IPS-NIHi11 (cell line): Measurements from ENCODE around the gene CACUL1.

Experiments
- DNase-seq: peaks from one replicate; pipeline ENCODE4 v3.0.0; 2012; ENCODE audit warnings: mixed read lengths, low spot score

Gene CACUL1

GRCh38 chr10:118732245-118733165, 22.3 kb downstream of the CACUL1 start:
- no peak for DNase-seq

GRCh38 chr10:118730756-118731456, 23.9 kb downstream of the CACUL1 start:
- no peak for DNase-seq

DNA sequence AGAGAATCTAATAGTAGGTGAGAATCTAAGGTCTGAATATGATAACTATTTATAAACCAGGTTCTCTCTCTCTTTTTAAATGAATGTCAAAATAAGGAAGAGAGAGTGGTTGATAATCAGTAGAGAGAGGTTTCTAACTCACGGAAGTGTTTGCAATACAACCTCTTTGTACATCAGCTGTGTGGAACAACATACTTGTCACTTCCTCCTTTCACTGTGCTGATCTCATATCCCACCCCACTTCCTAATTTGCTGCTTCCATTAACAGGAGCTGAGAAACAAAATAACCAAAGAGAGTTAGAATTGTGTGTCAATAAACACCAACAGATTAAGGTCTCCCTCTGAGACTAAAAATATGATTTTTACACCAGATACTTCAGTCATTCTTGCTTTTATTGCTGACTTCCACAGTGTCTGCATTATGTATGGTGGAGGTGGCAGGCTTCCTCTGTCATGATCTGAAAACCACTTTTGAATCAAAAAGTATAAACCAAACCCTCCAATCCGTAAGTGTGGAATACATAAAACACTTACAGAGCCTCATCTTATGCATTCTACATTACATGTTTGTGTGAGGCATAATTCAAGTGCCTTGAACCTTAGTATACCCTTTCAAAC, 25.0 kb downstream of the CACUL1 start:
- DNase-seq = no peak

DNA sequence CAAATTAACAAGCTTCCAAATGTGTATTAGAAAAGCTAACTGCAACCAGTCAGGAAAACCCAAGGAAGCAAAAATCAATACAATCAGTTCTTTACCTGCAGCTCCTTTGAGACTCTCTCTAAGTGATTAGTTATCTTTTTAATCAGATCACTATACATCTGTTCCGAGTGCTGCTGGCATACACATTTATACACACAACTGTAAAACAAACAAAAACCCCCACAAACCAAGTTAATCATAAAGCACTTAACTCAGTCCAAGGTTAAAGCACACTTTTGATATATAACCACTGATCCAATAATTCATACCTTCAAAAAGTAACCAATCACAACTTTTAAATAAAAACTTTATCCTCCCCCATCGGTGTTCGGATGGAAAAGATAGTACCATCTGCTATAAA, 25.6 kb downstream of the CACUL1 start:
- no peak for DNase-seq

GRCh38 chr10:118725886-118726500, 28.8 kb downstream of the CACUL1 start:
- no peak for DNase-seq

DNA sequence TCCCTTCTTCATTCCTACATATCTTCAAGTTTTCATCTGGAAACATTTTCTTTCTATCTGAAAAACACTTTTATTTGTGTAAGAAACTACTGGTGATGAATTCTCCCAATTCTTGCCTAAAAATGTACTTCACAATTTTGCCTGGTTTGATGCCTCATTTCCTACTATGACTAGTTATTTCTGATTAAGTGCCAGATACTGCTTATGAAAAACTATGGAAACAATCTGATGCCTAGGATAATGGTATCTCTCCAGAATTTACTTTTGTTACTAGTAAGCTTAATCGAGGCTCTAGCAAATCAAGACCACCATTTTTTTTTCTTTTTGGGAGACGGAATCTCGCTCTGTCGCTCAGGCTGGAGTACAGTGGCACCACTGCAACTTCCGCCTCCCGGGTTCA, 31.3 kb downstream of the CACUL1 start:
- DNase-seq = no peak

GRCh38 chr10:118721539-118721876, 33.3 kb downstream of the CACUL1 start:
- no peak for DNase-seq

- peak; percentile 48 for DNase-seq
Observed at GRCh38 chr10:118720685-118721538, 33.9 kb downstream of the CACUL1 start.

GRCh38 chr10:118714366-118714765, 40.4 kb downstream of the CACUL1 start:
- DNase-seq = no peak

GRCh38 chr10:118712930-118713634, 41.7 kb downstream of the CACUL1 start:
- peak; percentile 21 for DNase-seq

DNA sequence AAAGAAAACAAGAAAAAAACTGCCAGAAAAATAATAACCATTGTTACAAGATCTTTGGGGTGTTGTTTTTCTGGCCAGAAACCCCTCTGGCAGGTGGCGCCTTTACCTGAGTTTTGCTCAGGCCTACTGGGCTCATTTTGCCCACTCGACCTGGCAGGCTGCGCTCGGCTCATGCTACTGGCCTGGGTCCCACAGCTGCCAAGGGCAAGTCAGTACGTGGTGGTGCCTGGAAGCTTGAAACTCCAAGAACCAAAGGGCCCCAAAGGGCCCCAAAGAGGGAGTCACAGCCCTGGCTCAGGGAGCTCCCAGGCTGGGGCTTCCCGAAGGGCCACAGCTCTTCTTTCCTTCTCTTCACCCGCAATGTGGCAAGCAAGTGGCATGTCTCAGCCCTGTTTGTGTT, 42.7 kb downstream of the CACUL1 start:
- DNase-seq = no peak

DNA sequence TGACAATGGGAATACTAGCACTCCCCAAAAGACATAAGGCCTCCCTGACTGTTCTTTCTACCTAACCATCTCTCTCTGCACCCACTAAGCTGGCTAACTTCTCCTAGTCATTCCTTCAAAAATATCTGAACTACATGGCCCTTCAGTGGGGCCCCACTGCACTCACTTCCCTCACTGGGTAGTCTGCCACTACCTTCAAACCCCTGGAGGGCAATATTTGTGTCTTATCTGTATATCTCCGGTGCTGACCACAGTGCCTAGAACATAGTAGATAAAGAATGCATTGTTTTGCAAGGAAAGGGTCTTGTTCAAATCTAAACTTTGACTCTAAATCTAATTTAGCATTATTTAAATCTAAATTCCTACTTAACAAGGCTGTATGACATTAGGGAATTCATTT, 44.3 kb downstream of the CACUL1 start:
- no peak for DNase-seq

GRCh38 chr10:118708571-118708970, 46.2 kb downstream of the CACUL1 start:
- DNase-seq = no peak

GRCh38 chr10:118704711-118705110, 50.1 kb downstream of the CACUL1 start:
- no peak for DNase-seq

DNA sequence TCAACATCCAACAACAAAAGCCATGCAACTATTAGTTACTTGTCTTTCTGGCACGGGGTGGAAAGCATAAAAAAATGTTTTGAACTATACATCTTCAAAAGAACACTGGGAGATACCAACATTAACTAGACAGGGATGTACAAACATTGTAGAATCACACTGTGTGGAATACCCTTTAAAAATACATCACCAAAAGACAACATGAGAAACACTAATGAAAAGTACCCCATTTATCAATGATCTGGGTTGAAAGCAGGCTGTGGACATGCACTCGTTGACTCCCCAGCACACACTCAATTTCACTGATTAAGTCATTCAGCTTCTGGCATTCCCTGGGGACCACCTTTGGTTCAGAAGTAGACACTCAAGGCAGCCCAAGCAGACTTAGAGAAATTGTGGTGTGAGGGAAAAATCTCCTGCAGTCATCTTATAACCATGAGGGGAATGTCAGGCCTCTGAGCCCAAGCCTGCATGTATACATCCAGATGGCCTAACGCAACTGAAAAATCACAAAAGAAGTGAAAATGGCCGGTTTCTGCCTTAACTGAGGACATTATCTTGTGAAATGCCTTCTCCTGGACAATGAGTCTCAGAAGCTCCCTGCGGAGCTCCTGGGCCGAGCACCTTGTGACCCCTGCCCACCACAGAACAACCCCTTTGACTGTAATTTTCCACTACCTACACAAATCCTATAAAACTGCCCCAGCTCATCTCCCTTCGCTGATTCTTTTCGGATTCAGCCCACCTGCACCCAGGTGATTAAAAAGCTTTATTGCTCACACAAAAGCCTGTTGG, 53.0 kb downstream of the CACUL1 start:
- no peak for DNase-seq

GRCh38 chr10:118698421-118698820, 56.3 kb downstream of the CACUL1 start:
- DNase-seq = no peak

DNA sequence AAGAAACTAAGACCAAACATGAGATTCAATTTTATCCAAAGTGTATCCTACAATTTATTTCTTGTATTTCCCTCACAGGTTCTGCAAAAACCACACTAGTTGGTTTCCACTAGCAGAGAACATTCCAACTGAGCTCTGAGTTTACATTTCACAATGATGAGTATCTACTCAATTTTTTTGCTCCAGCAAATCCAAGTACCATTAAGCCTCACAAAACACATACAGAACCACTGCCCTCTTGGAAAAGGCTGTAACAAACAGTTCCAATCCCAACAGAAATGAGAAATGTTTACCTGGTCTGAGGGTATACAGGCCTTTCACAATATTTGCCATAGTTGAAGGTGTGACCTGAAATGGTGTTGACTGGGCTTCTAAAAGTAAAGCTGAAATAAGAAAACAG, 59.9 kb downstream of the CACUL1 start:
- DNase-seq = no peak

GRCh38 chr10:118692872-118693271, 61.9 kb downstream of the CACUL1 start:
- DNase-seq = no peak

DNA sequence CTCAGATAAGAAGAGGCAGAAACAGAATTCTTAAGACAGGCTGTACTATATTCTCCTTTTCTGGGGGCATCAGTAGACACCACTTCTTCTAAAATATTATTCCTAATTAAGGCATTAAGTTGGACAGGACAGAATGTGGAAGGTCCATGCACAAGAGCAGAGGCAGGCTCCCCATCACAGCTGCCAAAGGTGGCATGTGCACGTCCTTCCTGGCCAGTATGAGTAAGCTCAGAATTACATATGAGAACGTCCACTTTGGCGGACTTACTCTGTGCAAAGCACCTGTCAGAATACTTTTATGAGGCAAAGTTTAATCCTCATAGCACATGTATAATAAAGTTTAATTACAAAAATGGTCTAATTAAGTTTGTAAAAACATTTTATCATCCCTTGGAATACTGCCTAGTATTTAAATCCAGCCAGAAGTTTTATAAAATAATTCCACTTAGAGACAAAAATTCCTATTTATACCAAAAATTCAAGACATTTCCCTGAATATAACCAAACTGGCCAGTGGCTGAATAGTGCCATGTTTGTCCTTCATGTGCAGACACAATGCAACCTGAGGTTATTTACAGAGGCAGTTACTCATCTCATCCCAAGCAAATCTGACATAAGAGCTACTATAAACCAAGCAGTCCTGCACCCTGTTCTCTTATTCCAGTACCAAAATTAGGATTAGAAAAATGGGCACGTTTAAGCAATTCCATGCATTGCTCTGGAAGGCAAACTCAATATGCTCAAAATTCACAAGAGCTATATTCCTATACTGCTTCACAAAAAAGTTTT, 65.5 kb downstream of the CACUL1 start:
- DNase-seq = no peak
